H1 (cell line): ENCODE data around the gene ID2. TPM values are rescaled to one million over a fixed set of nuclear protein-coding genes. Genes with fewer than 3 reads are reported as not detected.

Experiments
- CTCF ChIA-PET: fragments of 300-600 bp; sonication (Branson Sonifier 250); formaldehyde crosslinking; loops from one replicate; lab custom pipeline; 2021; ENCODE audit not compliant: partially characterized antibody; lab: Charles Lee
- POLR2A ChIA-PET: fragments of 300-600 bp; sonication (Branson Sonifier 250); formaldehyde crosslinking; loops from one replicate; lab custom pipeline; 2021; ENCODE audit warnings: inconsistent platforms; ENCODE audit not compliant: partially characterized antibody; lab: Charles Lee
- DNase-seq, 2 experiments: peaks; one replicate each; pipeline versions ENCODE4 v3.0.0 to v3.0.0-alpha.2; 2010 to 2022; ENCODE audit warnings: low spot score in 2 of 2, low read depth in 1 of 2, mixed read lengths in 1 of 2
- FAIRE-seq: peaks from 2 replicates; lab custom pipeline; 2011; peaks lifted over from hg19 to GRCh38; lab: Jason Lieb, UNC
- H2AFZ ChIP-seq: 2 replicates; pipeline ENCODE4 v1.8.1; 2012; ENCODE audit warnings: low read length, inconsistent platforms
- H2AK5ac ChIP-seq: 2 replicates; pipeline ENCODE4 v1.6.1; 2013; ENCODE audit warnings: low read depth, low read length
- H2BK120ac ChIP-seq: replicated peaks from 2 replicates; pipeline ENCODE3; 2013; ENCODE audit warnings: low read depth, low read length, inconsistent platforms
- H2BK12ac ChIP-seq: 2 replicates; pipeline ENCODE4 v1.6.1; 2013; ENCODE audit warnings: low read depth, low read length
- H2BK15ac ChIP-seq: 2 replicates; pipeline ENCODE4 v1.6.1; 2013; ENCODE audit warnings: low read length
- H2BK20ac ChIP-seq: 2 replicates; pipeline ENCODE4 v1.6.1; 2013; ENCODE audit warnings: low read length
- H2BK5ac ChIP-seq: 2 replicates; pipeline ENCODE4 v1.6.1; 2013; ENCODE audit warnings: low read depth, low read length
- H3K14ac ChIP-seq: 2 replicates; pipeline ENCODE4 v1.6.1; 2013; ENCODE audit warnings: inconsistent platforms; ENCODE audit not compliant: insufficient read length
- H3K18ac ChIP-seq: 2 replicates; pipeline ENCODE4 v1.6.1; 2013; ENCODE audit warnings: low read length; ENCODE audit errors: extremely low read depth
- H3K23ac ChIP-seq: 2 replicates; pipeline ENCODE4 v1.6.1; 2013; ENCODE audit warnings: inconsistent platforms; ENCODE audit not compliant: insufficient read length
- H3K23me2 ChIP-seq: 2 replicates; pipeline ENCODE4 v1.6.1; 2013; ENCODE audit warnings: low read depth, low read length
- H3K27ac ChIP-seq: 2 replicates; pipeline ENCODE4 v1.6.1; 2011; ENCODE audit warnings: low read depth, low read length, inconsistent platforms
- H3K27me3 ChIP-seq, 4 experiments: replicated peaks in 1 of 4; 1 replicate in 1 of 4; 2 replicates in 3 of 4; pipeline versions ENCODE4 v1.6.1 to v1.8.1; 2011 to 2013; ENCODE audit warnings: low read length in 3 of 4, mild to moderate bottlenecking in 3 of 4, inconsistent platforms in 2 of 4, mixed read lengths in 2 of 4, moderate library complexity in 1 of 4; ENCODE audit not compliant: control insufficient read depth in 3 of 4, insufficient read depth in 3 of 4; ENCODE audit errors: extremely low read depth in 1 of 4
- H3K36me3 ChIP-seq, 4 experiments: 2 replicates each; pipeline versions ENCODE4 v1.6.1 to v1.8.1; 2011 to 2013; ENCODE audit warnings: mild to moderate bottlenecking in 4 of 4, low read length in 3 of 4, moderate library complexity in 2 of 4, control low read depth in 1 of 4, inconsistent platforms in 1 of 4; ENCODE audit not compliant: insufficient read depth in 4 of 4, control insufficient read depth in 2 of 4
- H3K4ac ChIP-seq: replicated peaks from 2 replicates; pipeline ENCODE3; 2013; ENCODE audit warnings: low read length, low read depth, mixed read lengths, inconsistent platforms; ENCODE audit not compliant: insufficient read length
- H3K4me1 ChIP-seq, 4 experiments: replicated peaks in 1 of 4; 1 replicate in 1 of 4; 2 replicates in 3 of 4; pipeline versions ENCODE4 v1.6.1 to v1.8.1; 2011 to 2013; ENCODE audit warnings: low read length in 3 of 4, inconsistent platforms in 2 of 4, mixed read lengths in 1 of 4; ENCODE audit not compliant: insufficient read depth in 4 of 4, control insufficient read depth in 3 of 4
- H3K4me2 ChIP-seq, 2 experiments: 2 replicates each; pipeline versions ENCODE4 v1.6.1 to v1.8.1; 2011 to 2013; ENCODE audit warnings: low read depth in 2 of 2, low read length in 2 of 2, control low read depth in 1 of 2, inconsistent platforms in 1 of 2, mild to moderate bottlenecking in 1 of 2; ENCODE audit not compliant: insufficient read depth in 1 of 2
- H3K4me3 ChIP-seq, 4 experiments: fragments of 200-600, 300-600 bp in 1 of 4; sonication (generic), shearing (Covaris generic), sonication (Bioruptor Twin) in 1 of 4; 2 replicates each; pipeline versions ENCODE4 v1.5.1 to v1.8.1; 2011 to 2016; ENCODE audit warnings: low read length in 4 of 4, low read depth in 3 of 4, control low read depth in 2 of 4, inconsistent platforms in 2 of 4, mild to moderate bottlenecking in 2 of 4, mixed read lengths in 1 of 4, moderate library complexity in 1 of 4; ENCODE audit not compliant: insufficient read depth in 2 of 4; ENCODE audit errors: extremely low read depth in 1 of 4
- H3K56ac ChIP-seq: replicated peaks from 2 replicates; pipeline ENCODE3; 2013; ENCODE audit warnings: low read depth, mild to moderate bottlenecking, mixed read lengths, low read length, inconsistent platforms; ENCODE audit not compliant: insufficient read length
- H3K79me1 ChIP-seq: 2 replicates; pipeline ENCODE4 v1.6.1; 2013; ENCODE audit warnings: low read depth, low read length, control low read depth
- H3K79me2 ChIP-seq, 2 experiments: 2 replicates each; pipeline versions ENCODE4 v1.6.1 to v1.8.1; 2012 to 2013; ENCODE audit warnings: low read length in 2 of 2, mild to moderate bottlenecking in 2 of 2, inconsistent platforms in 1 of 2; ENCODE audit not compliant: insufficient read depth in 2 of 2, control insufficient read depth in 1 of 2
- H3K9ac ChIP-seq, 4 experiments: replicated peaks in 1 of 4; 1 replicate in 1 of 4; 2 replicates in 3 of 4; pipeline versions ENCODE4 v1.6.1 to v1.8.1; 2011 to 2013; ENCODE audit warnings: low read depth in 3 of 4, low read length in 3 of 4, control low read depth in 2 of 4, mild to moderate bottlenecking in 2 of 4, moderate library complexity in 2 of 4, inconsistent platforms in 1 of 4; ENCODE audit errors: extremely low read depth in 1 of 4
- H3K9me3 ChIP-seq, 2 experiments: 2 replicates each; pipeline versions ENCODE4 v1.6.1 to v1.8.1; 2012 to 2013; ENCODE audit warnings: mild to moderate bottlenecking in 2 of 2, moderate library complexity in 2 of 2, control low read depth in 1 of 2, inconsistent platforms in 1 of 2, low read depth in 1 of 2, low read length in 1 of 2, mixed read lengths in 1 of 2; ENCODE audit not compliant: insufficient read depth in 2 of 2
- H4K20me1 ChIP-seq, 2 experiments: replicated peaks in 1 of 2; 2 replicates each; pipeline versions ENCODE3 to v1.8.1; 2011 to 2013; ENCODE audit warnings: inconsistent platforms in 2 of 2, low read length in 2 of 2, mild to moderate bottlenecking in 1 of 2; ENCODE audit not compliant: insufficient read depth in 2 of 2, control insufficient read depth in 1 of 2
- H4K5ac ChIP-seq: 2 replicates; pipeline ENCODE4 v1.6.1; 2013; ENCODE audit warnings: low read length, low read depth, mixed read lengths, inconsistent platforms; ENCODE audit not compliant: insufficient read length
- H4K8ac ChIP-seq: 2 replicates; pipeline ENCODE4 v1.8.0; 2013; ENCODE audit warnings: mild to moderate bottlenecking, moderate library complexity, low read length, inconsistent platforms; ENCODE audit not compliant: insufficient read depth; ENCODE audit errors: extremely low read depth
- H4K91ac ChIP-seq: replicated peaks from 2 replicates; pipeline ENCODE3; 2013; ENCODE audit warnings: low read length, mixed read lengths, inconsistent platforms; ENCODE audit not compliant: insufficient read length
- ATF2 ChIP-seq: IDR thresholded peaks from 2 replicates; pipeline ENCODE4 v1.6.1; 2012; ENCODE audit warnings: low read length, inconsistent platforms
- ATF3 ChIP-seq: IDR thresholded peaks from 2 replicates; pipeline ENCODE4 v1.6.1; 2011; ENCODE audit warnings: low read depth, mild to moderate bottlenecking, low read length; ENCODE audit not compliant: insufficient read depth
- CBX5 ChIP-seq: fragments of 300-800, 300-1000 bp; sonication (generic); IDR thresholded peaks from 2 replicates; pipeline ENCODE4 v1.7.1; 2016; ENCODE audit warnings: antibody characterized with exemption, low read length, low read depth
- CHD2 ChIP-seq: IDR thresholded peaks from 2 replicates; pipeline ENCODE4 v1.6.1; 2012; ENCODE audit warnings: low read length, improper control_type of control experiment
- CREB1 ChIP-seq: IDR thresholded peaks from 2 replicates; pipeline ENCODE4 v1.6.1; 2012; ENCODE audit warnings: inconsistent platforms
- EZH2 ChIP-seq: fragments of 200-600 bp; sonication (generic); IDR thresholded peaks from 2 replicates; pipeline ENCODE4 v1.7.1; 2012; ENCODE audit warnings: low read depth, mild to moderate bottlenecking, moderate library complexity, low read length, inconsistent platforms; ENCODE audit not compliant: severe bottlenecking
- KDM5A ChIP-seq: fragments of 200-600 bp; IDR thresholded peaks from 2 replicates; pipeline ENCODE4 v1.7.1; 2012; ENCODE audit warnings: mild to moderate bottlenecking, low read length, inconsistent platforms, mixed read lengths
- MAFK ChIP-seq: IDR thresholded peaks from 2 replicates; pipeline ENCODE4 v1.6.1; 2012; ENCODE audit warnings: low read depth, mild to moderate bottlenecking, improper control_type of control experiment, low read length
- MAX ChIP-seq: IDR thresholded peaks from 2 replicates; pipeline ENCODE4 v1.6.1; 2012; ENCODE audit warnings: inconsistent platforms
- TAF1 ChIP-seq: IDR thresholded peaks from 2 replicates; pipeline ENCODE4 v1.6.1; 2011; ENCODE audit warnings: mild to moderate bottlenecking, low read depth, low read length
- WGBS, 2 experiments: shearing (Covaris generic) in 1 of 2; methylation state at CpG; one replicate each; pipeline versions ENCODE4 v1.1.6 to v1.1.7; 2013 to 2015; ENCODE audit warnings: low lambda C conversion rate in 2 of 2, mixed read lengths in 2 of 2, inconsistent platforms in 1 of 2, low coverage in 1 of 2, missing lambda C conversion rate in 1 of 2; ENCODE audit not compliant: insufficient replicate concordance in 2 of 2, insufficient coverage in 1 of 2, insufficient read length in 1 of 2; ENCODE audit errors: extremely low coverage in 1 of 2, missing lambda C conversion rate in 1 of 2; 5-methylcytosine and 5-hydroxymethylcytosine counted together
- polyA plus RNA-seq, 7 experiments: library from polyadenylated mRNA; depleted of rRNA in 3 of 7; stranded (reverse) in 5 of 7; unstranded in 2 of 7; fragments of >200 nt in 5 of 7; fragments of 200-250 nt in 2 of 7; gene quantifications; 1 replicate in 5 of 7; 2 replicates in 1 of 7; 4 replicates in 1 of 7; pipeline versions ENCODE4 v1.2.1 to v1.2.3, GENCODE V29; 2011 to 2013; ENCODE audit warnings: missing spikeins in 2 of 7, mixed read lengths in 2 of 7
- total RNA-seq: library from RNA; stranded (reverse); fragmentation: NEBNext Ultra II Directional; extraction: Animal tissue kit (Norgen Biotek cat#: 25700); gene quantifications from 2 replicates; pipeline ENCODE4 v1.2.1, GENCODE V29; 2021

ID2 gene
- total and polyA plus RNA-seq, 2 of the 8 experiments (the other 6 are each of a cell fraction or from before 2014, with no cell fraction given), result 36.7 to 214 TPM

GRCh38 chr2:8639122-8639635, 42.7 kb upstream of the ID2 start:
- POLR2A ChIA-PET, result interaction anchor here (1.9 to 3.1 kb wide), 2 partner anchors 20 to 41 kb away, joined by 3 to 23 read pairs; partner anchors contain the start of gene ID2
- H2AK5ac ChIP-seq, result no peak overlapping the region; the same call in 1 of the 2 replicates
- no peak for TF ChIP-seq ATF3
- no peak for TF ChIP-seq TAF1
- no peak for TF ChIP-seq ATF2
- TF ChIP-seq CBX5, result no peak
- TF ChIP-seq KDM5A, result no peak
- no peak for TF ChIP-seq MAFK
- TF ChIP-seq EZH2, result no peak
- no peak for TF ChIP-seq MAX
- TF ChIP-seq CREB1, result no peak
- TF ChIP-seq CHD2, result no peak

More at GRCh38 chr2:8639122-8639635, 42.7 kb upstream of the ID2 start:
- Histone ChIP-seq H4K5ac (no peak overlapping the region), H4K20me1 (no peaks in the 10 kb centered on the region), H3K9ac (no peak overlapping the region), H3K4me3 (no peak overlapping the region), H3K27me3 (peaks cover 1 to 10% (median 5%) of the 10 kb centered on the region in 4 experiments; a peak in 5 of 7 replicates), H2BK120ac (no peak overlapping the region), H3K4ac (no peak overlapping the region), H3K4me1 (peaks cover 13 to 45% (median 25%) of the 10 kb centered on the region in 4 experiments), H3K36me3 (no peaks in the 10 kb centered on the region), H2BK15ac (peak overlapping the region; percentile 54; the same call in 1 of the 2 replicates), H3K9me3 (no peaks in the 10 kb centered on the region), H3K79me1 (no peaks in the 10 kb centered on the region), H3K79me2 (no peaks in the 10 kb centered on the region), H2BK5ac (no peak overlapping the region), H2AFZ (no peak overlapping the region), H3K4me2 (no peak overlapping the region), H3K18ac (no peak overlapping the region; the same call in 1 of the 2 replicates), H2BK20ac (no peak overlapping the region; the same call in 1 of the 2 replicates), H4K91ac (peak overlapping the region; percentile 25), H2BK12ac (peak overlapping the region; percentile 30), H3K23ac (no peak overlapping the region), H3K56ac (no peak overlapping the region), H4K8ac (no peak overlapping the region), H3K27ac (no peak overlapping the region), H3K23me2 (no peaks in the 10 kb centered on the region), H3K14ac (no peak overlapping the region)
- no peak for FAIRE-seq
- 90% methylated on average over 5 of the region's 5 CpGs; no CpG with 5 or more reads in 1 of the 2 experiments for WGBS, 2 experiments
- CTCF ChIA-PET, result interaction anchor here (1.0 to 1.4 kb wide), 4 partner anchors 11 to 91 kb away, joined by 3 to 4 read pairs (median 3); no protein-coding TSS in a partner anchor
- no peak for DNase-seq
